Esophagus mucosa (tissue), 1 donor: ENCODE results near the gene SUSD1. TPM values are rescaled to one million over a fixed set of nuclear protein-coding genes. Genes with fewer than 3 reads are reported as not detected.

Experiments used
- ATAC-seq: fragments of 200-7000 bp; cut with Tn5 transposase; one replicate; pipeline ENCODE4 v1.9.1; 2020
- total RNA-seq: library from RNA; stranded (reverse); gene quantifications from one replicate; pipeline ENCODE4 v1.2.4, GENCODE V29; 2023
- donor health status: DM: yes; HTN: yes; CAD: no.

Gene SUSD1
- total RNA-seq, 1 donor from 2014 or later, result 4.9 TPM

GRCh38 chr9:112038017-112038408 is 137.1 kb downstream of the SUSD1 start:
- ATAC-seq, result no peak

GRCh38 chr9:112037281-112038016 is 137.6 kb downstream of the SUSD1 start:
- ATAC-seq, result peak; percentile 48

GRCh38 chr9:112035166-112035826 is 139.8 kb downstream of the SUSD1 start:
- no peak for ATAC-seq

GRCh38 chr9:112034216-112034611 is 140.9 kb downstream of the SUSD1 start:
- no peak for ATAC-seq

GRCh38 chr9:112033237-112034215 is 141.6 kb downstream of the SUSD1 start:
- ATAC-seq, result no peak

GRCh38 chr9:112032743-112033142 is 142.4 kb downstream of the SUSD1 start:
- ATAC-seq, result no peak

- ATAC-seq, result peak; percentile 37
Observed at GRCh38 chr9:112032009-112032408, 143.1 kb downstream of the SUSD1 start.

GRCh38 chr9:112031400-112031799 is 143.7 kb downstream of the SUSD1 start:
- ATAC-seq, result no peak

- ATAC-seq, result peak; percentile 82
Observed at GRCh38 chr9:112029921-112030444, 145.1 kb downstream of the SUSD1 start.

GRCh38 chr9:112028242-112029221 is 146.6 kb downstream of the SUSD1 start:
- ATAC-seq, result peak; percentile 9

- no peak for ATAC-seq
Observed at GRCh38 chr9:112025850-112026249, 149.2 kb downstream of the SUSD1 start.

GRCh38 chr9:112021742-112022141 is 153.4 kb downstream of the SUSD1 start:
- no peak for ATAC-seq

GRCh38 chr9:112020680-112021596 is 154.2 kb downstream of the SUSD1 start:
- peak; percentile 84 for ATAC-seq

- ATAC-seq, result no peak
Observed at GRCh38 chr9:112017878-112018277, 157.2 kb downstream of the SUSD1 start.

GRCh38 chr9:112015736-112016135 is 159.4 kb downstream of the SUSD1 start:
- no peak for ATAC-seq

- ATAC-seq, result no peak
Observed at GRCh38 chr9:112015149-112015548, 159.9 kb downstream of the SUSD1 start.

- ATAC-seq, result no peak
Observed at GRCh38 chr9:112013266-112013665, 161.8 kb downstream of the SUSD1 start.

GRCh38 chr9:112012026-112012902 is 162.8 kb downstream of the SUSD1 start:
- ATAC-seq, result peak; percentile 95

- no peak for ATAC-seq
Observed at GRCh38 chr9:112011051-112011620, 164.0 kb downstream of the SUSD1 start.
